ENCODE measurements around the gene TSPAN14. TPM values are rescaled to one million over a fixed set of nuclear protein-coding genes. Genes with fewer than 3 reads are reported as not detected.
A peak's percentile ranks its signal among the peaks of the same experiment; 100 is the strongest.

The TSPAN14 gene
- polyA plus RNA-seq, 3 donors, result 123 to 160 (median 146) TPM

- 100% methylated on average over 1 of the region's 5 CpGs for WGBS (ENCODE audit: insufficient coverage)
- H3K4me3 ChIP-seq (replicated peaks in 1 of 3; ENCODE audit: low read depth in 2 of 3, low read length in 3 of 3), result no peak overlapping the region
- peak overlapping the region in 1 of 2 donors; percentile 15 for H3K27ac ChIP-seq (ENCODE audit: low read depth in 1 of 2, low read length in 2 of 2)
- no peaks in the 10 kb centered on the region for H3K79me2 ChIP-seq (ENCODE audit: insufficient read depth, low read length)
- H3K27ac Mint-ChIP-seq, result no peak overlapping the region
- H2AFZ ChIP-seq (ENCODE audit: insufficient read depth, low read depth, low read length, poor library complexity, severe bottlenecking), result no peak overlapping the region
- no peaks in the 10 kb centered on the region for H3K36me3 Mint-ChIP-seq
- no peak for DNase-seq
- no peaks in the 10 kb centered on the region for H3K9me3 ChIP-seq (replicated peaks in 1 of 2; ENCODE audit: control insufficient read depth in 1 of 2, insufficient read depth in 1 of 2, low read length in 2 of 2)
- no peaks in the 10 kb centered on the region for H3K9me3 Mint-ChIP-seq
- peaks cover 11 to 12% of the 10 kb centered on the region in 2 donors for H3K4me1 ChIP-seq (ENCODE audit: control insufficient read depth in 1 of 2, insufficient read depth in 2 of 2, low read length in 2 of 2)
- TF ChIP-seq CTCF (IDR thresholded peaks at IDR 0.05), result no peak
- H3K4me2 ChIP-seq (replicated peaks; ENCODE audit: extremely low read depth, low read length, poor library complexity, severe bottlenecking), result no peak overlapping the region
- no peaks in the 10 kb centered on the region for H3K36me3 ChIP-seq (replicated peaks in 1 of 2; ENCODE audit: control insufficient read depth in 1 of 2, insufficient read depth in 2 of 2, low read length in 2 of 2)
- H3K9ac ChIP-seq (ENCODE audit: insufficient read depth, low read length, poor library complexity, severe bottlenecking), result no peak overlapping the region
- intact Hi-C loops (cut with micrococcal nuclease), result no loop called here
- no peaks in the 10 kb centered on the region for H3K27me3 ChIP-seq (ENCODE audit: control insufficient read depth in 2 of 2, insufficient read depth in 2 of 2, low read length in 2 of 2)
- H3K27me3 Mint-ChIP-seq (ENCODE audit: low read depth in 3 of 3), result peaks cover 3 to 5% (median 4%) of the 10 kb centered on the region in 3 donors
- no peaks in the 10 kb centered on the region for H4K20me1 ChIP-seq (ENCODE audit: insufficient read depth, low read length)
- H3K4me3 Mint-ChIP-seq, result no peak overlapping the region
- peaks cover 19% of the 10 kb centered on the region for H3K4me1 Mint-ChIP-seq
These were observed 32.9 kb upstream of the TSPAN14 start for GRCh38 chr10:80421050-80421706.

GRCh38 chr10:80421707-80422536 is 32.2 kb upstream of the TSPAN14 start:
- peaks cover 2 to 5% (median 3%) of the 10 kb centered on the region in 3 donors for H3K27me3 Mint-ChIP-seq (ENCODE audit: low read depth in 3 of 3)
- 48% methylated on average over 2 of the region's 8 CpGs for WGBS (ENCODE audit: insufficient coverage)
- Histone ChIP-seq H3K27me3 (ENCODE audit: control insufficient read depth in 2 of 2, insufficient read depth in 2 of 2, low read length in 2 of 2) (no peaks in the 10 kb centered on the region), H3K9ac (ENCODE audit: insufficient read depth, low read length, poor library complexity, severe bottlenecking) (no peak overlapping the region), H2AFZ (ENCODE audit: insufficient read depth, low read depth, low read length, poor library complexity, severe bottlenecking) (peak overlapping the region; percentile 44), H3K36me3 (replicated peaks in 1 of 2; ENCODE audit: control insufficient read depth in 1 of 2, insufficient read depth in 2 of 2, low read length in 2 of 2) (no peaks in the 10 kb centered on the region), H3K4me2 (replicated peaks; ENCODE audit: extremely low read depth, low read length, poor library complexity, severe bottlenecking) (no peak overlapping the region), H3K4me3 (replicated peaks in 1 of 3; ENCODE audit: low read depth in 2 of 3, low read length in 3 of 3) (no peak overlapping the region), H3K27ac (ENCODE audit: low read depth in 1 of 2, low read length in 2 of 2) (peak overlapping the region in 1 of 2 donors; percentile 15), H3K79me2 (ENCODE audit: insufficient read depth, low read length) (no peaks in the 10 kb centered on the region), H3K9me3 (replicated peaks in 1 of 2; ENCODE audit: control insufficient read depth in 1 of 2, insufficient read depth in 1 of 2, low read length in 2 of 2) (no peaks in the 10 kb centered on the region), H4K20me1 (ENCODE audit: insufficient read depth, low read length) (no peaks in the 10 kb centered on the region), H3K4me1 (ENCODE audit: control insufficient read depth in 1 of 2, insufficient read depth in 2 of 2, low read length in 2 of 2) (peaks cover 11 to 12% of the 10 kb centered on the region in 2 donors)
- no peak overlapping the region for H3K4me3 Mint-ChIP-seq
- no peaks in the 10 kb centered on the region for H3K9me3 Mint-ChIP-seq
- peak in 1 of 3 donors; percentile 32 for DNase-seq
- peaks cover 0 to 2% of the 10 kb centered on the region in 2 donors for H3K36me3 Mint-ChIP-seq
- peaks cover 19% of the 10 kb centered on the region for H3K4me1 Mint-ChIP-seq
- H3K27ac Mint-ChIP-seq, result peak overlapping the region in 2 of 7 donors; percentile 11 to 15
- no peak for TF ChIP-seq CTCF (IDR thresholded peaks at IDR 0.05)
- intact Hi-C loops (cut with micrococcal nuclease), result no loop called here

Measured in CD14-positive monocyte (primary cell).